GM21786 (cell line): Measurements from ENCODE around the gene ITSN2.
"Not testable (repeated sequence)": the region's sequence is repeated elsewhere in the genome, so short reads cannot be mapped to it uniquely, and the experiment has no call there.

Source experiments
- ATAC-seq: cut with Tn5 transposase; IDR thresholded peaks from one replicate; pipeline ENCODE4 v1.9.1; 2021; ENCODE audit not compliant: unreplicated experiment

ITSN2 gene

DNA sequence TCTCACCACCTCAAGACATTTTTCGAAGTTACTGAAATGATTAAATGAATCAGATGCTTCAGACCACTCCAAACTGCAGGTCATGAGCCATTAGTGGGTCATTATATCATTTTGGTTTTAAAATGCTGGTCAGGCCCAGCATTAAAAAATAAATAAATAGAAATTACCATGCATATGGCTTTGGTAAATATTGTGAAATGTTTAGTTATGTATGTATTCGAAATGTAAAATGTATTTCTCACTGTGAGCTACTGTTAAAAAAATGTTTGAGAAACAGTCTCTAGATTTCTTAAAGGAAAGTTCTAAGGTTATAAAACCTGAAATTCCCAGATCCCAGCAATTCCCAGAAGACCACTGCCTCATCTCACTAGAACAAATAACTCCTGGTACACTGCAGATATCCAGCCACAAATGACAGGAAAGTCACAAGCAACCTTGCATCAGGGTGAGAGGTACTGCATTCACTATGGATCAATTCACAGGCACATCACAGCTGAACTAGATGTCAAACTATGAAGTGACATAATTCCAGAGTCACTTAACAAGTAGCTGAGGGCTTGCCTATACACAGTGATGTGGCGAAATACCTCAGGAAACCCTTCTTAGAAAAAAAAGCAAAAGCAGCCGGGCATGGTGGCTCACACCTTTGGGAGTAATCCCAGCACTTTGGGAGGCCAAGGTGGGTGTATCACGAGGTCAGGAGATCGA lies 138.8 kb downstream of the ITSN2 start:
- no peak for ATAC-seq

DNA sequence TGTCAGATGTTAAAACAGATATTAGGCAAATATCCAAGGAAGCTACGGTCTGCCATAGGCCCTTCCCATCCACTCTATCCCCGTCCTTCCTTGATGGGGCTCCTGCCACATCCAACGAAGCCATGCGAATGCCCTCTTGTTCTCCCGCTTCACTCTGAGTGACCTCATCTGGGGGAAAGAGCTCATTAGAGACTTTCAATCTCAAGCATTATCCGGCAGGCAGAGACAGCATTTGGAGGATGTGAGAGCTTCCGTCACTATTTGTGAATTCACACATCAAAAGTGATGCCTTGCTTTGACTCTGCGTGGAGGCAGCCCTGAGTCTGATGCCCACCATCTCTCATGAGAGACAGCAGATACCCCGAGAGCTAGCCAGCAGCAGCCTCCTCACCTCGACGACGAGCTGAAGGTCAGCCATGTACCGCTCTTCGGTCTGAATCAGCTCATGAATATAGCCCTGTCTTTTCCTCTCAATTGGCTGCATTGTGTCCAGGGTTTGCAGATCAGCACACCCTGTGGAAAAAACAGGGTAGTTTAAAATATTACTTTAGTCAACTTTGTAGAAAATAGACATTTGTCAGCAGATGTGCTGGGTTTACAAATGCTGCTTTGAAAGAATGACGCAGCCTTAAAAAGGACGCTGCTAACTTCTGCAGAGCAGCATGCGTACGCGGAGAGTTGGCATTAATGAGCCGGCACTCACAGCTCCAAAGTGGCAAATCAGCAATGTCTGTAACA lies 139.6 kb downstream of the ITSN2 start:
- no peak for ATAC-seq

DNA sequence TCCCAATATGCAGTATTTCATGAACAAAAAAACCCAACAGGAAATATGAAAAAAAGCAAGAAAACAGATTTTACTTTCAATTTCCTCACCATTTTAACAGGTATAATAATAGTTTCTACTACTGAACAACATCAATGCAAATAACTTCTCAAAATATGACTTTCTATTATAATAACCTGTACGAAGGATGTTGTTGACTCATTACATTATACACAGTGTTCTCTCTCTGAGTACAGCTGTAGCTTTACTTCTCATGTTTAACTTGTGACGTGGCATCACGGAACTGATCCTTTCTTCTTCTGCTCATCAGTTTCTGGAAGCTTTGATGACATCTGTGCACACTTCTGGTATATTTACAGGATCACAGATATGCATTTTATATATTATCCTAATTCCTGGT lies 145.5 kb downstream of the ITSN2 start:
- ATAC-seq: peak; percentile 94

DNA sequence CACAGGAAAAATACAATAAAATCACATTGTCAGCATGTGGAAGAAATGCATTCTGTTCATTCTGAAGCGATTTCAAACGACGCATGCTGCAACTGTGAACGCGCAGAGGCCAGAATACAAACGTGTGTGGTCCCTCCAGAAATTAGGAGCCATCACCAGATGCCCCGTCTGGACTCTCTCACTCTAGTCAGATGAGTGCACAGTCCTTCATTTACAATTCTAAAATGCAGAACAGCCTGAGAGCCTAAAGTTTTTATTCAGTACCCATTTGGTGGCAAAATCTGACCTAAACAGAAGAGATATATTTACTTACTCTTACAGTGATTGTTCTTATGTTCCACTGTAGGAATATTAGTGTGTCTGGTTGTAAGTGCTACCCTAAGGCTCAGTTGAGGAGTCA lies 148.9 kb downstream of the ITSN2 start:
- ATAC-seq: no peak

DNA sequence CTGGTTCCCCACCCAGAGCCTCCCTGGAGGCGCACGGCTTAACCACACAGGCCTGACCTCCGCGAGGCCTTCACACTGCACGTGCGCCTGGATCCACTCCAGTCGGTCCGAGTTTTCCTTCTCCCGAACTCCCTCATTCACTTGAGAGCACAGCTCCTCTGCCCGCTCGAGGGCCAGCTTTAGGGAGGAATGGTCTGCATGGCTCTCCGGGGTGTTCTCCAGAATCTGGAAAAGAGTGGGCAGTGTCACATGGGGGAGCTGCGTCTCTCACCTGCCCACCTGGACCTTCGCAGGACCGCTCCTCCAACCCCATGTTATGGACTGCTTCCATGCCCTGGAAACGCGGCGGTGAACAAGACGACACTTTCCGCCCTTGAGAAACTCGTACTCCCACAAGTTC lies 149.6 kb downstream of the ITSN2 start:
- no peak for ATAC-seq

DNA sequence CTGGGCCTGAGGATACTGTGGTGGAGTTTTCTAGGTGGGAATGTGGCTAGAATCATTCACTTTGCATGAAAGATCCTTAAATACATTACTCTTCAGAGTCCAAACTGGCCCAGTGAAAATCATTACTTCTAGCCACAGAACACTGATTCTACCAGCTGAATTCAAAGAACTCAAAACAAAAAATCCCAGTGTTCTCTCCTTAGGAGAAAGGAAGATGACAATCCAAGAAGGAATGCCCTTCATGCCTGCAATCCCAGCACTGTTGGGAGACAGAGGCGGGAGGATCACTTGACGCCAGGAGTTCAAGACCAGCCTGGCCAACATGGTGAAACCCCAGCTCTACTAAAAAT lies 150.3 kb downstream of the ITSN2 start:
- no peak for ATAC-seq

DNA sequence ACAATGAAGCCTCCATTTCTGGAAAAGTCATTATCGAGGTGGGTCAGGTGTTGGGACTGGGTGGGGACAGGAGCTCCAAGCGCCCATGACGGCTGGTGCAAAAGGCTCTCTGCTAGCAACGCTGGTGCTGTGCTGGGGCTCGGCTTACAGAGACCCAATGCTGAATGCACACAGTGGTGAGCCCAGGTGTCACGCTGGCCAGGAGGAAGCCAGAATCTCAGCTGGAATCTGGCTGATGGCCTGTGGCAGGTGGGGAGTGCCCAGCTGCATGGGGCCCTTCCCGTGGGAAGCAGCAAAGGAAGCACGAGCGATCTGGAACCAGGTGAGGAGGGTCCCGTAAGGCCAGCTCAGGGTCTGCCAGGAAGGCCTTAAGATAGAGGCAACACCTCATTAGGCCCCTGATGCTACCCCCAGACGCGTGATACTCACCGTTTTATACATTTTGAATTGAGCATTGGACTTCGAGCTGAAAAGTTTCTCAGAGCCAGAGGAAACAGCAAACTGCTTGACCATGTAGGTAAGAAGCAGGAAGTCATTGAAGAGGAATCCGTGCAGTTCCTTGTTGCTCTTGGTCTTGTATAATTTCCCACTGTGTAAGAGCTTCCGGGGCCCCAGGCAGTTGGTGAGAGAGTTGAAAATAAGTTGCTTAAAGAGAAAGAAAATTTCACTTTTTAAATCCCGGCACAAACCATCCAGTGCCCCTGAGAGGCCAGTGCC lies 150.8 kb downstream of the ITSN2 start:
- no peak for ATAC-seq

DNA sequence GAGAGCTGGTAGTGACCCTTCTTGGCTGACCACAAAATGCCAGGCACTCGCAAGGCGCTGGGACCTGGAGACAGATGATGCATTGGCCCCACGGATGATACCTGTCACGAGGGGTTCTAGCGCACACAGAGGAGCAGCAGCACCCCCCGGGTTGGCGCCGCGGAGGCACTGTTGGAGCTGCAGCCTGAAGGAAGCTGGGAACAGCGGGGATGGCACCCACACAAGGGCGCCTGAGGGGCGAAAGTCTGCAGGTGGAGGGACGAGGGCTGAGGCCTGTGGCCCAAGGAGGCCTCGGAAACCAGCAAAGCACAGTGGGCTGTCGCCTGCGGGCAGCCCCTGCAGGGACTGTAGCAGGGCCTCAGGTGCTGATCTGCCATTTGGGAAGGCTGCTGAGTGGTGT lies 151.8 kb downstream of the ITSN2 start:
- ATAC-seq: no peak

DNA sequence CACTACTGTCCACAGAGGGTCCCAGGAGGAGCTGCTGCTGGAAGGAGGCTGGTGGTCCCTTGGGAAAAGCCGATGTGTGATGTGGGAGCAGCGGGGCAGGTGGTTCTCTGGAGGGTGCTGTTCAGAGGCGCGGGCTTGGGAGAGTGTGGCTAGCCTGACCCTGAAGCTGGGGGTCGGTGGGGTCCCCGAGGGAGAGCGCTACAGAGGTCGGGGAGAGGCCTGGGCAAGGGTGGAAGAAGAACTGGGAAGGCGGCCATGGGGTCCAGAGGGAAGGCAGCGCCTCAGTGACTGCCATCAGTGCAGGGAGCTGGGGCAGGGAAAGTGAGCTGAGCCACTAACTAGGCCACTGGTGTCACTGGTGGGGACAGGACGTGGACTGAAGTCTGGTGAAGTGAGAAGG lies 153.0 kb downstream of the ITSN2 start:
- ATAC-seq: no peak

DNA sequence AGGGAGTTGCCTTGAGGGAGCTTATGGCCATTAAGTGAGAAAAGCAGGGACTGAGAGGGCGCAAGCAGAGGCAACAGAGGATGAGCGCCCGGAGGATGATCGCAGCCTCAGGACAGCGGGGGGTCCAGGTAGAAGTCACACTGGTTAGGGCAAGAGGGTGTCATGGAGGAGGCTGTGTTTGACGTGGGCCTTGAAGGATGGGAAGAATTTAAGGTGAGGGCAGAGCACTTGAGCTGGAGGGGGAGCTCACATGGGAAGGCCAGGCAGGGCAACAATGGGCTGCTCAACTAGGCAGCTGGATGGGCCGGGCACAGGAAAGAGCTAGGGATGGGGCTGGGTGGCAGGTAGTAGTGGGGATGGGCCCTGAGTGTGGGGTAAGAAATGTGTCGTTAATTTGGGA lies 153.6 kb downstream of the ITSN2 start:
- no peak for ATAC-seq

DNA sequence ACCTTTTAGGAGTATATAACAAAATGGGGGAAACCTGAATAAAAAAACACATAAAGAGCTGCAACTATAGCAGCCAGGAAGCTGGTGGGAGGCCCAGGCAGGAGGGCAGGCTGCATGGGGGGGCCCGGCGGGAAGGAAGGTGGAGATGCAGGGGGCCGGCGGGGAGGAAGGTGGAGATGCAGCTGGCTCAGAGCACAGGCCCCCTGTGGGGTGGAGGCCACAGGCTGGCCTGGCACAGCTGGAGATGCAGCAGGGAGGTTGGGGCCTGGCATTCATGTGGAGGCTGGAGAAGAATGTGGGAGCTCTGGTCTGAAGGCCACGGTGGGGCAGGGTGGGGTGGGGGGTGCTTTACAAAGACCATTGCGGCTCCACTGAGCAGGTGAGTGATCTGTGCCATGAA lies 154.1 kb downstream of the ITSN2 start:
- ATAC-seq: no peak

DNA sequence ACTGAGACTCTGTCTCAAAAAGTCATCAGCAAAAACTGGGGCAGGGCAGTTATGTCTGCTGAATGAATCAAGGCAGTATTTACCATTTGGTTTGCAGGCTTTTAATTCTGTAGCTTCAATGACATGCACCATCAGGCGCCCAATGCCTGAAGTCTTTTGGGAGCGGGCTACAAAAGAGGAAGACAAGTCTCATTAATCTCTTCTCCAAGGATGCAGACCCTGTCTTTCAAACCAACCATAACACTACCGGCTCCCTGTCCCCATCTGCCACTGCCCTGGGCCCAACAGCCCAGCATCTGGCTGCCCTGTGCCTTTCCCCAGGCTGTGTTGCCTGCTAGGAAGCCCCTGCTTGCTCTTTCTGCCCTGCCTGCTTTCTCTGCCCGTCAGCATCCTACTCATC lies 155.2 kb downstream of the ITSN2 start:
- ATAC-seq: no peak

DNA sequence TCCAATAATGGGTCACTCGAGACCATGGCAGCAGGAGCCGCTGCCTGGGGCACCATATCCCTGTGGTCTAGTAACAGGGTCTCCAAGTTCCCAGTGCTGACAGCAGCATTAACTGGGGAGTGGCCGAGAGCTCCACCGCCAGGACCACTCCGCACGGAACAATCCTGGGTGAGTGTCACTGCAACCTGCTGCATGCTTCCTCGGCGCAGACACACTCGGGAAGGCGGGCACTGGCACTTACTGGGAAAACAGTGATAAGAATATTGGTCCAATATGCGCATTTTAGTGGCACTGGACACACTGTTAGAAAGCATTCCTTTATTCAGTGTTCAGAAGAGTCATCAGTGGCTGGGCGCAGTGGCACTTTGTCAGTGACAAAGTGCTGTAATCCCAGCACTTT lies 155.8 kb downstream of the ITSN2 start:
- no peak for ATAC-seq

DNA sequence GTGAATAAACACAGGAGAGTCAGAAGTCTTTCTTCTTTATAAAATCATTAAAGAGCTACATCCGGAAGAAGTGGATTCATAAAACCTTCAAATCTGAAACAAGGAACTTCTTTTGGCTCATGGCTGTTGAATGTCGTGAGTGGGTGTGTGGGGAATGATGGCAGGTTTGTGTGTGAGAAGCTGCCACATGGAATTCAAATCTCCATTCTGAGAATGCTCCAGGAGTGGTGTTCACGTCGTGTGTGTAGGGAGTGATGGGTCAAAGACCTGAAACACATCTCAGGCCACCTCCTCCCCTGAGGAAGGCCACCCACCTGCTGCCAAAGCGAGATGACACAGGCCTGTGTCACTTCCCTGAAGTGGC lies 156.6 kb downstream of the ITSN2 start:
- no peak for ATAC-seq

DNA sequence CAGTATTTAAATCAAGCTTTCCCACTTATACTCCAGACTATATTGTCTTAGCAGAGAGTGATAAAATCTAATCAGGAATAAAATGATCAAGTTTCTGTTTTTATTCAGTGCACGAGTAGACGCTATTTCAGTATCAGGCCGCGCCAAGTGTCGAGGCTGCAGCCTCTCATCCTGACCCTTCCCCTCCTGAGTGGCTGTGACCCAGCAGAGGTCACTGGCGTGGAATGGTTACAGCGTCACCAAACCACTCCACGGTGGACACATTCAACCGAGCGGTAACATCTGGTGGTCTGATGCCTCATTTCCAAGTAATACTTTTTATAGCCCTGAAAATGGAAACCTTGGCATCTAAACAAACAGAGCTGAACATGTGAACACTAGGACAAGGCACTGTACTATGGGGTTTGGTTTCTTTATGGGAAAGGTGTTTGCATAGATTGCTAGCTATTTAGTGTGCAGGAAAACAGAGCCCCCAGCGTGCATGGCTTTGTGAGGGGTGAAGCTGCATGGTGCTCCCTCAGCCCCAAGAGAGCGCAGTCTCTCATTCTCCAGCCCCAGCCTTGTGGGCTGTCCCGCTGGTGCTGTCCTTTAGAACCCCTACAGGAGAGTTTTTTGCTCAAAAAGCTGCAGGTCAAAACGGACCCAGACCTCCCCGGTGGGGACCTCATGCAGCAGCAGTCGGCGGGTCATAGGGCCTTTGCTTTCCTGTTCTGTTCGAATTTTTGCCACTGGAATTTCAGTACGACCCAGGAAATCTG lies 157.1 kb downstream of the ITSN2 start:
- no peak for ATAC-seq

DNA sequence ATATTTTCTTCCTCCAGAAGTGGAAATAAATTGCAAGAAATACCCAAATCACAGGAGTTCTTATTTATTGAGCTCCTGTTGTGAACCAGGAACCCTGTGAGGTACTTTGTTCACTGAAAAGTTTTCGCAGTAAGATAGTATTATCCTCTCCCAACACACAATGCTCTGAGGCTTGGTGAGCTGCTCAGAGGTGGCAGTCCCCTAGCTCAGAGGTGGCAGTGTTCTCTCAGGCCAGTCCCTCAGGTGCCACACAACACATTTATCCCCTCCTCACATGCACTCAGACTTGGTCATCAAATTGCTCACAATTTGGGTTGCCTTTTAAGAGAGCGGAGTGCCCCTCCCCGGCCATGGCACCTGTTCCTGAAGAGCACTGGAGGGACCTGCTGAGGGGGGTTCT lies 159.5 kb downstream of the ITSN2 start:
- ATAC-seq: no peak

DNA sequence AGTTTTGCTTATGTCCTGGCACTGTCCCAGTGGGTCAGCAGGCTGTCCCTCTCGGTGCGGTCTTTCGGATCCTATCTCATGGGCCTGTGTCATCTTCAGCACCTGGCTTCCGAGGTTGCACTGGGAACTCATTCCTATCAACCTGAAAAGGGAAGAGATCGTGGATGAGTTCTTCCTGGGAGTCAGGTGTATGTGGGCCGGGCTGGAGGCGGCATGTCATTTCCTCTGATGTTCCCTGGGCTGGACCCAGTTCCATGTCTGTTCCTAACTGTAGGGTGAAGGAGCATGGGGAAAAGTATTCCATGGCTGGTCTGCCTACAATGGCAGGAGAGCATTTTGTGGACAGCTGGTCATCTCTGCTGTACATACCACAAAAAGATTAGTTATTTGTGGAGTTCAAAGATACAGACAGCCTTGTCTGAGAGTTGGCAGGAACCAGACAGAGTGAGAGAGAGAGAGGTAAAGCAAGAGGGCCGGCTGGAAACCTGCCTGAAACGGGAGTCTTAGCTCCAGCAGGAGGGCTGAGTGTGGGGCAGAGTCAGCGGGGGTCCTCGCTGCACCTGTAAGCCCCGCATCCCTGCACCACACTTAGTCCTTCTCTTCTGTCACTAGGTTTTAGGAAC lies 160.3 kb downstream of the ITSN2 start:
- no peak for ATAC-seq

DNA sequence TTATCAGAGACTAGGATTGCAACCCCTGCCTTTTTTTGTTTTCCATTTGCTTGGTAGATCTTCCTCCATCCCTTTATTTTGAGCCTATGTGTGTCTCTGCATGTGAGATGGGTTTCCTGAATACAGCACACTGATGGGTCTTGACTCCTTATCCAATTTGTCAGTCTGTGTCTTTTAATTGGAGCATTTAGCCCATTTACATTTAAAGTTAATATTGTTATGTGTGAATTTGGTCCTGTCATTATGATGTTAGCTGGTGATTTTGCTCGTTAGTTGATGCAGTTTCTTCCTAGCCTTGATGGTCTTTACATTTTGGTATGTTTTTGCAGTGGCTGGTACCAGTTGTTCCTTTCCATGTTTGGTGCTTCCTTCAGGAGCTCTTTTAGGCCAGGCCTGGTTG lies 163.1 kb downstream of the ITSN2 start:
- not testable (repeated sequence) for ATAC-seq

DNA sequence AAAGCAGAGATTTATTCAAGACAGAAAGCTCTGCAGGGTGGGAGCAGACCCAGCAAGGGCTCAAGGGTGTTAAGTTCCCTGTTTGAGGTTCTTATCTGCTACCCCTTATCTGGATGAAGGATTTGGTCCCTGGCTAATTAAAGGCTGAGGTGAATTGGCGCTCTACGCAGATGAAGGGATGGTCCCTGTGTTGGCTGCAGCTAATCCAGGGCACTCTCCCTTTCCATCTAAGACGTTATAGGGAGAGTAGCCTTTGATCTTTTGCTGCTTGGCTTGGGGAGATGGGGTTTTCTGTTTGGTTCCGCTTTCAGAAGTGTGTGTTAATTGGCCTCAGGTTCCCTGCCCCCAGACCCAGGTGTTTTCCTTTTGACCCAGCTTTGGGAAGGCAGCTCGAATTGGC lies 168.5 kb downstream of the ITSN2 start:
- ATAC-seq: no peak

DNA sequence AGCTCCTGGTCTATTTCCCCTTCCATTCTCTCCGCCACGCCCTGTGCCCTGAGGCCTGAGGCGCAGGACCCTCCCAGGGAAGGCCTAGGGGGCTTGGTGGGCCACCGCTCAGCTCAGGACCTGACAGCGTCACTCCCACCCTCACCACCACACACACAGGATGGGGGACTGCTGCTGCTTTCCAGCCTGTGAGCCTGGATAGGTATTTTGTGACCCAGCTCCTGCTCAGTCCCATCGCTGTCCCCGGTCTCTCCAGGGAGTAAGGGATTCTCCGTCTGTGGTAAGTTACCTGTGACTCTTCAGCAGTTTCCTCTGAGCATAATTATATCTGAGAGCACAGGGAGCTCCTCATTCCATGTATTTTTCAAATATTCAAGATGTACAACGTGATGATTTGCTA lies 169.2 kb downstream of the ITSN2 start:
- no peak for ATAC-seq

DNA sequence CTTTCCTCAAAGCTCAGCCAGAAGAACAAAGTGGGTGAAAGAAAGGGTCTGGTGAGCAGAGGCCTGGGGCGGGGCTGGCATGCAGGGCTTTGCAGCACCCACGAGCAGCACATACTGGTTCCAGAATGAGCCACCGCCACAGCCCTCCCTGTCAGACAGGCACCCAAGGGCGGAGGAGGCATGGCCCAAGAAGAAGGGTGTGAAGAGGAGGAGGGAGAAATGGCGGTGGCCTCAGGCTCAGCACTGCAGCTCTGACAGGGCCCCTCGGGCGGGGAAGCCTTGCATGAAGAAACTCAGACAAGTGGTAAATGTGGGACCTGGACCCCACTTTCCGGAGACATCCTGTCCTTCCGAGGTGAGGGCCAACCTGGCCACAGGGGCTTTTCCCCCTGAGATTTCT lies 169.8 kb downstream of the ITSN2 start:
- ATAC-seq: no peak
